IMR-90 (cell line): ENCODE measurements around the gene ALK. TPM values are rescaled to one million over a fixed set of nuclear protein-coding genes. Genes with fewer than 3 reads are reported as not detected.

Source experiments
- ATAC-seq: fragments of 200-7000 bp; cut with Tn5 transposase; 2 replicates; pipeline ENCODE4 v1.9.1; 2020; ENCODE audit warnings: low read depth, mild to moderate bottlenecking, moderate library complexity
- BruUV-seq: library from RNA; stranded (reverse); fragments of 400-500 nt; replicated peaks from 2 replicates; lab custom pipeline; 2021; lab: Mats Ljungman, UMichigan
- CTCF ChIA-PET: fragments of 300-600 bp; formaldehyde crosslinking; extraction: SDS; loops from one replicate; lab custom pipeline; 2021; ENCODE audit warnings: antibody characterized with exemption; lab: Yijun Ruan, JAX
- POLR2A ChIA-PET: fragments of 300-600 bp; sonication (Branson Sonifier 250); formaldehyde crosslinking; loops from one replicate; lab custom pipeline; 2022; ENCODE audit warnings: antibody characterized with exemption; ENCODE audit not compliant: unreplicated experiment; lab: Charles Lee
- DNase-seq: peaks from one replicate; pipeline ENCODE4 v3.0.0; 2013
- H2AFZ ChIP-seq: replicated peaks from 2 replicates; pipeline ENCODE3; 2013; ENCODE audit warnings: low read length, mild to moderate bottlenecking; ENCODE audit not compliant: poor library complexity
- H2AK5ac ChIP-seq: 2 replicates; pipeline ENCODE4 v1.6.1; 2013; ENCODE audit warnings: low read depth, low read length, inconsistent platforms
- H2AK9ac ChIP-seq: replicated peaks from 2 replicates; pipeline ENCODE3; 2013; ENCODE audit warnings: mild to moderate bottlenecking, low read depth, low read length, moderate library complexity; ENCODE audit not compliant: poor library complexity
- H2BK120ac ChIP-seq: 2 replicates; pipeline ENCODE4 v1.6.1; 2013; ENCODE audit warnings: low read depth, low read length, inconsistent platforms
- H2BK15ac ChIP-seq: 3 replicates; pipeline ENCODE4 v1.6.1; 2013; ENCODE audit warnings: low read depth, low read length, inconsistent platforms
- H2BK20ac ChIP-seq: 2 replicates; pipeline ENCODE4 v1.6.1; 2013; ENCODE audit warnings: low read depth, mild to moderate bottlenecking, inconsistent platforms, low read length, moderate library complexity
- H2BK5ac ChIP-seq: 2 replicates; pipeline ENCODE4 v1.6.1; 2013; ENCODE audit warnings: mild to moderate bottlenecking, low read depth, low read length, inconsistent platforms; ENCODE audit not compliant: poor library complexity, severe bottlenecking
- H3K14ac ChIP-seq: replicated peaks from 2 replicates; pipeline ENCODE4 v1.6.1; 2013; ENCODE audit warnings: low read depth, low read length, inconsistent platforms
- H3K18ac ChIP-seq: 2 replicates; pipeline ENCODE4 v1.6.1; 2013; ENCODE audit warnings: low read depth, low read length, control low read depth
- H3K23ac ChIP-seq: 2 replicates; pipeline ENCODE4 v1.6.1; 2013; ENCODE audit warnings: low read depth, low read length, inconsistent platforms
- H3K27ac ChIP-seq: 2 replicates; pipeline ENCODE4 v1.5.1; 2013; ENCODE audit warnings: mild to moderate bottlenecking, control low read depth, low read length; ENCODE audit not compliant: insufficient read depth
- H3K27me3 ChIP-seq: 2 replicates; pipeline ENCODE4 v1.6.1; 2013; ENCODE audit warnings: low read length; ENCODE audit not compliant: control insufficient read depth, insufficient read depth
- H3K36me3 ChIP-seq: 2 replicates; pipeline ENCODE4 v1.6.1; 2013; ENCODE audit warnings: low read length, mixed read lengths; ENCODE audit not compliant: control insufficient read depth, insufficient read depth
- H3K4ac ChIP-seq: 2 replicates; pipeline ENCODE4 v1.6.1; 2013; ENCODE audit warnings: low read depth, low read length, inconsistent platforms
- H3K4me1 ChIP-seq: 2 replicates; pipeline ENCODE4 v1.6.1; 2013; ENCODE audit warnings: low read length, mixed read lengths; ENCODE audit not compliant: control insufficient read depth, insufficient read depth
- H3K4me2 ChIP-seq: 2 replicates; pipeline ENCODE4 v1.6.1; 2013; ENCODE audit warnings: low read depth, mild to moderate bottlenecking, control low read depth, low read length, moderate library complexity
- H3K4me3 ChIP-seq: 2 replicates; pipeline ENCODE4 v1.5.1; 2013; ENCODE audit warnings: low read depth, mild to moderate bottlenecking, control low read depth, low read length, moderate library complexity; ENCODE audit not compliant: insufficient read depth
- H3K56ac ChIP-seq: 2 replicates; pipeline ENCODE4 v1.6.1; 2013; ENCODE audit warnings: low read length, inconsistent platforms; ENCODE audit not compliant: insufficient read depth; ENCODE audit errors: extremely low read depth
- H3K79me1 ChIP-seq, 2 experiments: 2 replicates each; pipeline ENCODE4 v1.6.1; 2013; ENCODE audit warnings: low read length in 2 of 2, inconsistent platforms in 1 of 2, low read depth in 1 of 2
- H3K9ac ChIP-seq: 2 replicates; pipeline ENCODE4 v1.6.1; 2013; ENCODE audit warnings: low read depth, low read length, control low read depth
- H3K9me1 ChIP-seq: 2 replicates; pipeline ENCODE4 v1.6.1; 2013; ENCODE audit warnings: low read length, inconsistent platforms; ENCODE audit not compliant: insufficient read depth
- H3K9me3 ChIP-seq: 2 replicates; pipeline ENCODE4 v1.6.1; 2013; ENCODE audit warnings: low read length; ENCODE audit not compliant: control insufficient read depth, insufficient read depth
- H4K20me1 ChIP-seq: 2 replicates; pipeline ENCODE4 v1.6.1; 2013; ENCODE audit warnings: low read length, inconsistent platforms; ENCODE audit not compliant: insufficient read depth
- H4K5ac ChIP-seq: 2 replicates; pipeline ENCODE4 v1.6.1; 2013; ENCODE audit warnings: mild to moderate bottlenecking, low read depth, low read length, control low read depth
- H4K8ac ChIP-seq, 2 experiments: 2 replicates each; pipeline ENCODE4 v1.6.1; 2013; ENCODE audit warnings: low read depth in 2 of 2, low read length in 2 of 2, control low read depth in 1 of 2, inconsistent platforms in 1 of 2
- H4K91ac ChIP-seq: 2 replicates; pipeline ENCODE4 v1.6.1; 2013; ENCODE audit warnings: low read depth, low read length, inconsistent platforms; ENCODE audit not compliant: insufficient read depth
- BHLHE40 ChIP-seq: fragments of 150-350 bp; IDR thresholded peaks from 2 replicates; pipeline ENCODE4 v1.6.1; 2016; ENCODE audit warnings: mild to moderate bottlenecking, low read depth, low read length
- CEBPB ChIP-seq: IDR thresholded peaks from 2 replicates; pipeline ENCODE4 v1.6.1; 2012; ENCODE audit warnings: low read depth, low read length, improper control_type of control experiment
- CHD1 ChIP-seq: IDR thresholded peaks from 2 replicates; pipeline ENCODE4 v1.6.1; 2012; ENCODE audit warnings: low read depth, low read length, improper control_type of control experiment
- FOS ChIP-seq: fragments of 150-350 bp; IDR thresholded peaks from 2 replicates; pipeline ENCODE4 v1.6.1; 2016; ENCODE audit warnings: low read depth, low read length
- MAFK ChIP-seq: IDR thresholded peaks from 2 replicates; pipeline ENCODE4 v1.6.1; 2012; ENCODE audit warnings: low read depth, low read length, improper control_type of control experiment
- MAZ ChIP-seq: IDR thresholded peaks from 2 replicates; pipeline ENCODE4 v1.6.1; 2012; ENCODE audit warnings: low read depth, mild to moderate bottlenecking, low read length, improper control_type of control experiment, moderate library complexity, borderline replicate concordance
- MXI1 ChIP-seq: IDR thresholded peaks from 2 replicates; pipeline ENCODE4 v1.6.1; 2012; ENCODE audit warnings: low read depth, mild to moderate bottlenecking, low read length, moderate library complexity, borderline replicate concordance
- NFE2L2 ChIP-seq: fragments of 150-350 bp; IDR thresholded peaks from 2 replicates; pipeline ENCODE4 v1.6.1; 2016; ENCODE audit warnings: low read depth, mild to moderate bottlenecking, low read length
- POLR2A ChIP-seq: IDR thresholded peaks from 2 replicates; pipeline ENCODE4 v1.6.1; 2012; ENCODE audit warnings: mild to moderate bottlenecking, low read depth, low read length
- RAD21 ChIP-seq: IDR thresholded peaks from 2 replicates; pipeline ENCODE4 v1.6.1; 2012; ENCODE audit warnings: low read length, improper control_type of control experiment
- RCOR1 ChIP-seq: IDR thresholded peaks from 2 replicates; pipeline ENCODE4 v1.6.1; 2012; ENCODE audit warnings: mild to moderate bottlenecking, low read length, improper control_type of control experiment; ENCODE audit not compliant: insufficient replicate concordance
- RFX5 ChIP-seq: IDR thresholded peaks from 2 replicates; pipeline ENCODE4 v1.8.0; 2012; ENCODE audit warnings: low read depth, mild to moderate bottlenecking, low read length, moderate library complexity
- USF2 ChIP-seq: fragments of 150-350 bp; IDR thresholded peaks from 2 replicates; pipeline ENCODE4 v1.6.1; 2017; ENCODE audit warnings: mild to moderate bottlenecking, antibody characterized with exemption, low read length, low read depth
- WGBS, 2 experiments: methylation state at CpG; one replicate each; pipeline versions ENCODE4 v1.1.5 to v1.1.7; 2013; ENCODE audit warnings: missing lambda C conversion rate in 2 of 2; ENCODE audit not compliant: insufficient read length in 1 of 2; ENCODE audit errors: extremely low coverage in 2 of 2; 5-methylcytosine and 5-hydroxymethylcytosine counted together
- dilution Hi-C: fragments of 300-500 bp; cut with HindIII; formaldehyde crosslinking; loops from one replicate; pipeline ENCODE4 v1.14.3; 2018; ENCODE audit warnings: low sequenced_read_pairs; ENCODE audit not compliant: unreplicated experiment
- in situ Hi-C: fragments of 300-500 bp; cut with MboI; formaldehyde crosslinking; loops from 3 replicates; pipeline ENCODE4 v1.14.3; 2019; ENCODE audit warnings: low sequenced_read_pairs, inconsistent platforms, mixed read lengths
- intact Hi-C: fragments of 100-400 bp; cut with micrococcal nuclease; formaldehyde crosslinking; loops from 2 replicates; pipeline ENCODE4 v1.10.0; 2022
- polyA plus RNA-seq, 3 experiments: library from polyadenylated mRNA; depleted of rRNA; stranded (reverse); fragments of >200 nt; gene quantifications; 2 replicates each; pipeline ENCODE4 v1.2.3, GENCODE V29; 2012; ENCODE audit warnings: low replicate concordance in 1 of 3
- total RNA-seq: library from RNA; depleted of rRNA; stranded (reverse); fragments of >200 nt; gene quantifications from 2 replicates; pipeline ENCODE4 v1.2.3, GENCODE V29; 2012
- TF ChIP-seq, protein P1 (sequence below): fragments of 150-350 bp; IDR thresholded peaks from 2 replicates; pipeline ENCODE4 v1.6.1; 2016; ENCODE audit warnings: low read depth, mild to moderate bottlenecking, low read length, moderate library complexity, borderline replicate concordance
- TF ChIP-seq, protein P2 (sequence below): conservative IDR thresholded peaks from 2 replicates; pipeline ENCODE4 v1.5.1; 2012; ENCODE audit warnings: mild to moderate bottlenecking, low read depth, low read length, improper control_type of control experiment

ALK gene
- total and polyA plus RNA-seq, 2 of the 4 experiments (the other 2 are of a cell fraction), result not detected

- Histone ChIP-seq H3K18ac (no peak overlapping the region), H3K4ac (no peak overlapping the region), H2BK20ac (no peak overlapping the region), H2AK9ac (no peak overlapping the region), H3K14ac (no peak overlapping the region), H3K4me2 (no peak overlapping the region; the same call in 1 of the 2 replicates), H2AK5ac (no peak overlapping the region), H2BK5ac (no peak overlapping the region), H3K9me3 (no peaks in the 10 kb centered on the region), H3K4me3 (no peak overlapping the region), H4K20me1 (no peaks in the 10 kb centered on the region), H4K8ac (no peak overlapping the region), H3K36me3 (no peaks in the 10 kb centered on the region), H3K79me1 (no peaks in the 10 kb centered on the region), H3K4me1 (peaks cover 4% of the 10 kb centered on the region; the same call in 1 of the 2 replicates), H3K23ac (no peak overlapping the region), H2AFZ (no peak overlapping the region), H2BK15ac (no peak overlapping the region), H3K9ac (no peak overlapping the region), H3K27ac (no peak overlapping the region), H3K9me1 (no peaks in the 10 kb centered on the region), H2BK120ac (no peak overlapping the region), H3K27me3 (no peaks in the 10 kb centered on the region), H4K91ac (no peak overlapping the region), H4K5ac (no peak overlapping the region), H3K56ac (no peak overlapping the region)
- in situ Hi-C loops (no loop called here), dilution Hi-C loops (no loop called here), intact Hi-C loops (no loop called here)
- DNase-seq, result peak; percentile 55
- peak; percentile 79 for ATAC-seq
- CTCF ChIA-PET, result interaction anchor here (0.5 kb wide), 1 partner anchor 379 kb away, joined by 3 read pairs; no protein-coding TSS in a partner anchor
- 11% methylated on average over 1 of the region's 1 CpG; no CpG with 5 or more reads in 1 of the 2 experiments for WGBS, 2 experiments
- POLR2A ChIA-PET, result no interaction called here
- no TSS peak for BruUV-seq
- TF ChIP-seq CHD1, result no peak
- TF ChIP-seq FOS, result no peak
- TF ChIP-seq NFE2L2, result no peak
- TF ChIP-seq RCOR1, result no peak
- TF ChIP-seq RAD21, result no peak
- TF ChIP-seq MAFK, result no peak
- TF ChIP-seq, protein P1, sequence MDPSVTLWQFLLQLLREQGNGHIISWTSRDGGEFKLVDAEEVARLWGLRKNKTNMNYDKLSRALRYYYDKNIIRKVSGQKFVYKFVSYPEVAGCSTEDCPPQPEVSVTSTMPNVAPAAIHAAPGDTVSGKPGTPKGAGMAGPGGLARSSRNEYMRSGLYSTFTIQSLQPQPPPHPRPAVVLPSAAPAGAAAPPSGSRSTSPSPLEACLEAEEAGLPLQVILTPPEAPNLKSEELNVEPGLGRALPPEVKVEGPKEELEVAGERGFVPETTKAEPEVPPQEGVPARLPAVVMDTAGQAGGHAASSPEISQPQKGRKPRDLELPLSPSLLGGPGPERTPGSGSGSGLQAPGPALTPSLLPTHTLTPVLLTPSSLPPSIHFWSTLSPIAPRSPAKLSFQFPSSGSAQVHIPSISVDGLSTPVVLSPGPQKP, result no peak
- TF ChIP-seq POLR2A, result no peak
- TF ChIP-seq, protein P2, sequence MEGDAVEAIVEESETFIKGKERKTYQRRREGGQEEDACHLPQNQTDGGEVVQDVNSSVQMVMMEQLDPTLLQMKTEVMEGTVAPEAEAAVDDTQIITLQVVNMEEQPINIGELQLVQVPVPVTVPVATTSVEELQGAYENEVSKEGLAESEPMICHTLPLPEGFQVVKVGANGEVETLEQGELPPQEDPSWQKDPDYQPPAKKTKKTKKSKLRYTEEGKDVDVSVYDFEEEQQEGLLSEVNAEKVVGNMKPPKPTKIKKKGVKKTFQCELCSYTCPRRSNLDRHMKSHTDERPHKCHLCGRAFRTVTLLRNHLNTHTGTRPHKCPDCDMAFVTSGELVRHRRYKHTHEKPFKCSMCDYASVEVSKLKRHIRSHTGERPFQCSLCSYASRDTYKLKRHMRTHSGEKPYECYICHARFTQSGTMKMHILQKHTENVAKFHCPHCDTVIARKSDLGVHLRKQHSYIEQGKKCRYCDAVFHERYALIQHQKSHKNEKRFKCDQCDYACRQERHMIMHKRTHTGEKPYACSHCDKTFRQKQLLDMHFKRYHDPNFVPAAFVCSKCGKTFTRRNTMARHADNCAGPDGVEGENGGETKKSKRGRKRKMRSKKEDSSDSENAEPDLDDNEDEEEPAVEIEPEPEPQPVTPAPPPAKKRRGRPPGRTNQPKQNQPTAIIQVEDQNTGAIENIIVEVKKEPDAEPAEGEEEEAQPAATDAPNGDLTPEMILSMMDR, result no peak
- TF ChIP-seq USF2, result no peak
- TF ChIP-seq MXI1, result no peak
- no peak for TF ChIP-seq BHLHE40
- no peak for TF ChIP-seq CEBPB
- no peak for TF ChIP-seq RFX5
- TF ChIP-seq MAZ, result no peak
These were observed 155.2 kb downstream of the ALK start for GRCh38 chr2:29766191-29766590.
